Astrocyte of the spinal cord (primary cell): ENCODE results near the gene NRIP2.
"Not testable (repeated sequence)": the region's sequence is repeated elsewhere in the genome, so short reads cannot be mapped to it uniquely, and the experiment has no call there.

Experiments
- DNase-seq: peaks from one replicate; pipeline ENCODE4 v3.0.0; 2011; ENCODE audit warnings: low read depth, low spot score
- H3K4me3 ChIP-seq: 2 replicates; pipeline ENCODE4 v1.5.1; 2011; ENCODE audit warnings: low read depth, mild to moderate bottlenecking, low read length, moderate library complexity
- CTCF ChIP-seq: IDR thresholded peaks from 2 replicates; pipeline ENCODE4 v1.5.1; 2012; ENCODE audit warnings: low read depth, mild to moderate bottlenecking, low read length, inconsistent platforms
- in situ Hi-C: cut with HindIII; loops from 2 replicates; pipeline ENCODE4 v1.10.0; 2017; ENCODE audit warnings: low sequenced_read_pairs

Gene NRIP2

GRCh38 chr12:2834581-2835491 is at the start of gene NRIP2:
NRIP2 (minus strand) TSS chr12:2835035; CDS start chr12:2834983, 52 bp downstream.
- peak; percentile 24 for TF ChIP-seq CTCF
- DNase-seq = peak; percentile 68

GRCh38 chr12:2879853-2880252 is 45.0 kb upstream of the NRIP2 start:
- in situ Hi-C loops = no loop called here
- H3K4me3 ChIP-seq = no peak overlapping the region
- no peak for TF ChIP-seq CTCF
- DNase-seq = no peak

More at GRCh38 chr12:2834581-2835491, at the start of gene NRIP2:
- H3K4me3 ChIP-seq = no peak within 1 kb of the TSS
- in situ Hi-C loops = no loop called here

- H3K4me3 ChIP-seq = peak overlapping the region; percentile 76
- peak; percentile 25 for DNase-seq
- in situ Hi-C loops = no loop called here
- TF ChIP-seq CTCF = no peak
Observed at GRCh38 chr12:2877953-2878732, 43.3 kb upstream of the NRIP2 start.

GRCh38 chr12:2877047-2877952 is 42.5 kb upstream of the NRIP2 start, which contains the start of the genes FOXM1 and RHNO1:
FOXM1 (minus strand) TSS chr12:2877174; CDS start chr12:2874478, 2,696 bp downstream.
RHNO1 (plus strand) TSS chr12:2877223; CDS start chr12:2885367, 8,144 bp downstream.
- in situ Hi-C loops = no loop called here
- TF ChIP-seq CTCF = peak; percentile 18
- peak within 1 kb of the TSS; percentile 76 for H3K4me3 ChIP-seq
- peak; percentile 88 for DNase-seq

- TF ChIP-seq CTCF = no peak
- in situ Hi-C loops = no loop called here
- peak; percentile 31 for DNase-seq
- peak overlapping the region; percentile 76 for H3K4me3 ChIP-seq
Observed at GRCh38 chr12:2876431-2877046, 41.7 kb upstream of the NRIP2 start.

- H3K4me3 ChIP-seq, in situ Hi-C loops: not testable (repeated sequence)
- peak; percentile 53 for DNase-seq
Observed at GRCh38 chr12:2868986-2869632, 34.3 kb upstream of the NRIP2 start.
